NCI-H524 (cell line): ENCODE data around the gene NR5A1.

ENCODE experiments used
- DNase-seq, 2 experiments: peaks; one replicate each; lab custom pipeline; 2025; lab: John Stamatoyannopoulos, UW

NR5A1 gene

GRCh38 chr9:124480621-124480981 is 26.6 kb downstream of the NR5A1 start:
- DNase-seq: peak; percentile 15 to 61

- DNase-seq: no peak
These were observed 27.1 kb downstream of the NR5A1 start for GRCh38 chr9:124479947-124480620.

- no peak for DNase-seq
These were observed 27.8 kb downstream of the NR5A1 start for GRCh38 chr9:124479371-124479770.

- DNase-seq: no peak
These were observed 28.8 kb downstream of the NR5A1 start for GRCh38 chr9:124478354-124478753.

DNA sequence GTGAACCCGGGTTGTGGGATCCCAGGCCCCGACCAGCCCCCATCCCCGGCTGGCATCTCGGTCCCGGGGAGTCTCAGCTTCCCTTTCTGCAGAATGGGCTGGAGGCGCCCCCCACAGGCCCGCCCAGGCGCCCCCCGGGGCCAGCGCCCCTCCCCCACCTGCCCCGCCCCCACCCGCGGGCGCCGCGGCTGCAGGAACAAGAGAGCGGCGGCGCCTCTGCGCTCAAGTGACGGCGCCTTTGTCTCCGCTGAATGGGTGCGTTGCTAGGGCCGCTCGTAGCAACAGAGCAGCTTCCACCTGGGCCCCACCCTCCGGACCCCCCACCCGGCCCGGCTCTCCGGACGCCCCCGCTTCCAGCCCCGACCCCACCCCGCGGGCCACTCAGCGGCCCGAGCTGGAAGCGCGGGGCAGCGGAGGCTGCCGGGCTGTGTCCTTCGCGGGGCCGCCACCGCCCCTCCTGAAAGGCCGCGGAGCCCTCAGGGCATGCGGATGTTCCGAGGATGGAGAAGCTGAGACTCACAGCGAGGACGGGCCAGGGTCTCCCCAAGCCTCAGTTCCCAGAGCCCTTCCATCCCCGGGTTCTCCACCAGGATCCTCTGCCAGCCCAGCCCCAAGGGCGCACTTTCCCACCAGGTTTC is 29.4 kb downstream of the NR5A1 start:
- peak in 1 of 2 experiments; percentile 45 for DNase-seq

DNA sequence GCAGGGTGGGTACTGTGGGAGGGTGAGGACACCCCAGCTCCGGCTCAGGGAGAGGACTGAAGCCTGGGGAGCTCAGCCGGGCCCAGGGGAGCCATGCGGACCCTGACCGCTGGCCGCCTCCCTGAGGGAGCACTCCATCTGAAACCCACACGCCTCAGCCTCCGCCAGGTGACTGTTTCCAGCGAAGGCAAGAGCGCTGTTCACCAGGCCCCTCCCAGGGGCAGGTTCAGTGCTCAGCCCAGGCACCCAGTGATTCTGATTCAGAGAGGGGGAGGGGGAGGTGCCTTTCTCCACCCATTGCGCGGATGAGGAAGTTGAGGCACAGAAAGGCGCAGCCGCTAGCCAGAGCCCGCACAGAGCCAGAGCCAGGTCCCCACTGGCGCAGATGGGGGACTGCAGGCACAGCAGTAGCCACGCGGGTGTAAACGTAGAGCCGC is 30.0 kb downstream of the NR5A1 start:
- peak in 1 of 2 experiments; percentile 45 for DNase-seq

GRCh38 chr9:124475868-124476690 is 31.1 kb downstream of the NR5A1 start:
- DNase-seq: no peak

DNA sequence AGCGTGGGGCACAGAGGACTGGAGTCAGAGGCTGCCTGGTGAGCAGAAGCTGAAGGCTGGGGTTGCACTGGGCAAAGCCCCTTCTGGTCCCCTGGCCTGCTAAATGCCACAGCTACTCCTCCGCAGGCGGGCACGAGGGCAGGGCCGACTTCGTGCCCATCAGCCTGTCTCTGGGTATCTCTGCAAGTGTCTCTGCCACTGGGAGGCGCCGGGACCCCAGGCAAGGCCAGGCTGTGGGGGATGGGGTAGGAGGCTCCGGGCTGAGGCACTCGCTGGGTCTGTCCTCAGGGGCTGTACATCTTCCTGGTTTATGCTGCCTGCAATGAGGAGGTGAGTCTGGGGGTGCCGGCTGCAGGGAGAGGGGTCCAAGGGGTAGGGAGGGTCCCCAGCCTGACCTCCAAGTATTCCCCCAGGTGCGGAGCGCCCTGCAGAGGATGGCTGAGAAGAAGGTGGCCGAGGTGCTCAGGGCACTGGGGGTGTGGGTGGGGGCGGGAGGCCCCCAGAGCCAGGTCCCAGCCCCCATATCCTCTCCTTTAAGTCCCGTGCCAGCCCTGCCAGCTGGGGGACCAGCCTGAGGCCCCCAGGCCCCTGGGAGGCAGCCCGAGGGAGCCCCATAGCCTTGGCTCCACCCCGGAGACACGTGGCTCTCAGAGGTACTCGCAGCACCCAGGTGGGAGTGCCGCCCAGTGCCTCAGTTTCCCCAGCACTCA is 31.9 kb downstream of the NR5A1 start:
- DNase-seq: no peak

DNA sequence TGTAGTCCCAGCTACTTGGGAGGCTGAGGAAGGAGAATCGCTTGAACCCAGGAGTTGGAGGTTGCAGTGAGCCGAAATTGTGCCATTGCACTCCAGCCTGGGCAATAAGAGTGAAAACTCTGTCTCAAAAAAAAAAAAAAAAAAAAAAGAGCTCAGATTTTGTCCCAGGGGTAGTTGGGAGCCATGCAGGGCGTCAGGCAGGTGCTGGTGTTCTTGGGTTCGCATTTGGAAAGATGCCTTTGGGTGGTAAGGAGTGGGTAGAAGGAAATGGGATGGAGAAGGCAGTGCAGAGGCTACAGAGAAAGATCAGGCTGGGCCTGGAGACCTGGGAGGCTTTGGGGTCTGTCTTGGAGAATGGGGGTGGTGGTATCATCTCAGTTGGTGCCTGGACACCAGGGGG is 33.0 kb downstream of the NR5A1 start:
- DNase-seq: no peak

GRCh38 chr9:124473310-124473709 is 33.9 kb downstream of the NR5A1 start:
- no peak for DNase-seq

GRCh38 chr9:124472770-124473169 is 34.4 kb downstream of the NR5A1 start:
- no peak for DNase-seq

DNA sequence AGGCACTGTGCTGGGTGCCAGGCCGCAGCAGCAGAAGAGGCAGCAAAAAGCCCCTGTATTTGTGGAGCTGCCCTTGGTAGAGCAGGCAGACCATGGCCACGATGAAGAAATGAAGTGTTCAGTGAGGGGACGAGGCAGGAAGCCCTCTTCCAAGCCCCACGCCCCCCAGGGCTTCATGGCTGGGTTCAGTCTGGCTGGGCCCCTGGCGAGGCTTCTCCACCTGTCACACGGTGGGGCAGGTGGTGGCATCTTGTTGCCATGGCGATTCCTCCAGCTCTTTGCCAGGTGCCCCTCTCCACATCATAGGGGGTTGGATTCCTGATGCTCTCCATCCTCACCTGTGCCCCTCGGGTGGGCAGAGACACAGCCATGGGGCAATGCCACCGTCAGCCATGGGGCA is 35.4 kb downstream of the NR5A1 start:
- no peak for DNase-seq

DNA sequence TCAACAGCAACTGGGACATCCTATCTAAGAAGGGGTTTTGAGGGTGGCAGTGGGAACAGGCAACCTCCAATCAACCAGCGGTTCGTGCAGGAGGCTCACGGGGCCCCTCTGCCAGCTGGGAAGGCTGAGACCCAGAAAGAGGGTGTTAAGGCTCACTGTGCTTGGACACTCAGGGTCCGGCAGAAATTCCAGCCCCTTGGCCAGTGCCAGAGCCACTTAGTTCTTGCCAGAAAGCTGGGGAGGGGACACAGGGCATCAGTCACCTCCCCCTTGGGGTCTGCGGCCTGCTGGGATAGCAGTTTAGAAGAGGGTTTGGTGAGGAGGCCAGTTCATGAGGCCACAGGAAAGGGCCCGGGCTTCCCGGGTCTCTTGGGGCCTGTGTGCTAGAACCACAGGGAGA is 36.5 kb downstream of the NR5A1 start:
- no peak for DNase-seq

DNA sequence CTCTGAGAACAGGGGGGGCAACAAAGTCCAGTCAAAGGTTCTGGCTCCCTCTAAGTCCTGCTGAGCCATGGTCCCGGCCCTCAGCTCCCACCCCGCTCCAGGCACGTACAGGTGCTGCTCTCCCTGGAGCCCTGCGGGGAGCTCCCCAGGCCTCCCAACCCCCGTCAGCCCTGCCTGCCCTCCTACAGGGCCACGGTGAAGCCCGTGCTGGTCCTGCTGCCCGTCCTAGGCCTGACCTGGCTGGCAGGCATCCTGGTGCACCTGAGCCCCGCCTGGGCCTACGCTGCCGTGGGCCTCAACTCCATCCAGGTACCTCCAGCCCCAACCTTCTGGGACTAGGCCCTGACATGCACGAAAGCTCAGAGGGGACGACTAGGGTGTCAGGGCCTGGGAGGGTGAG is 36.9 kb downstream of the NR5A1 start:
- DNase-seq: no peak

- DNase-seq: no peak
These were observed 38.0 kb downstream of the NR5A1 start for GRCh38 chr9:124469011-124469832.

- no peak for DNase-seq
These were observed 39.0 kb downstream of the NR5A1 start for GRCh38 chr9:124468061-124468740.

- no peak for DNase-seq
These were observed 39.7 kb downstream of the NR5A1 start for GRCh38 chr9:124467410-124468060.

- DNase-seq: no peak
These were observed 41.5 kb downstream of the NR5A1 start for GRCh38 chr9:124465736-124466135.

DNA sequence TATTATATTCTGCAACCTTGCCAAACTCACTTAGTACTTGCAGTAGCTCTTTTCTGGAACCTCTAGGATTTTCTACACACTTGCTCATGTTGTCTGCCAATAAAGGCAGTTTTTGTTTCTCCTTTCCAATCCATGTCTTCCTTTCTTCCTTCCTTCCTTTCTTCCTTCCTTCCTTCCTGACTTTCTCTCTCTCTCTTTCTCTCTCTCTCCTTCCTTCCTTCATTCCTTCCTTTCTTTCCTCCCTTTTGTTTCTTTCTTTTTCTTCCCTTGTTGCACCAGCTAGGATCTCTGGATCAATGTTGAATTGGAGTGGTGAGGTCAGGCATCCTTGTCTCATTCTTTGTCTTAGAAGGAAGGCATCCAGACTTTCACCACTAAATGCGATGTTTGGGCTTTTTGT is 44.5 kb downstream of the NR5A1 start:
- no peak for DNase-seq

- no peak for DNase-seq
These were observed 48.8 kb downstream of the NR5A1 start for GRCh38 chr9:124458441-124458840.
